HepG2 (cell line): ENCODE measurements around the gene CDK17. TPM values are rescaled to one million over a fixed set of nuclear protein-coding genes. Genes with fewer than 3 reads are reported as not detected.

Experiments used
- ATAC-seq: fragments of 200-7000 bp; cut with Tn5 transposase; 3 replicates; pipeline ENCODE4 v1.9.1; 2020; ENCODE audit warnings: mild to moderate bottlenecking, moderate library complexity
- BruUV-seq: library from RNA; stranded (reverse); fragments of 400-500 nt; replicated peaks from 2 replicates; lab custom pipeline; 2021; lab: Mats Ljungman, UMichigan
- CTCF ChIA-PET: fragments of 300-600 bp; formaldehyde crosslinking; extraction: SDS; loops from one replicate; lab custom pipeline; 2021; ENCODE audit warnings: low total read pairs, inconsistent platforms, low intra/inter-chr PET ratio; lab: Yijun Ruan, JAX
- POLR2A ChIA-PET: fragments of 350-600 bp; sonication (Branson Sonifier 250); formaldehyde crosslinking; loops from one replicate; lab custom pipeline; 2020; ENCODE audit warnings: antibody characterized with exemption, inconsistent platforms; lab: Yijun Ruan, JAX
- DNase-seq: peaks from one replicate; pipeline ENCODE4 v3.0.0-alpha.2; 2015; ENCODE audit warnings: low spot score
- FAIRE-seq: peaks from 3 replicates; lab custom pipeline; 2011; peaks lifted over from hg19 to GRCh38; lab: Jason Lieb, UNC
- H2AFZ ChIP-seq: one replicate; pipeline ENCODE4 v1.6.1; 2011; ENCODE audit warnings: low read length, inconsistent platforms
- H3K27ac ChIP-seq: fragments of 300-600 bp; 3 replicates; pipeline ENCODE4 v1.8.0; 2011; ENCODE audit warnings: mixed run types, mild to moderate bottlenecking, mixed read lengths, low read length, inconsistent platforms; ENCODE audit not compliant: insufficient read depth; ENCODE audit errors: extremely low read length
- H3K27me3 ChIP-seq, 2 experiments: fragments of 200-600 bp in 1 of 2; 2 replicates in 1 of 2; 3 replicates in 1 of 2; pipeline versions ENCODE4 v1.6.0 to v1.8.0; 2011; ENCODE audit warnings: low read length in 2 of 2, mild to moderate bottlenecking in 2 of 2, moderate library complexity in 2 of 2, inconsistent platforms in 1 of 2; ENCODE audit not compliant: insufficient read depth in 2 of 2, control insufficient read depth in 1 of 2
- H3K36me3 ChIP-seq, 2 experiments: fragments of 200-600 bp in 1 of 2; replicated peaks in 1 of 2; 2 replicates in 1 of 2; 3 replicates in 1 of 2; pipeline versions ENCODE4 v1.5.1 to v1.8.0; 2011; ENCODE audit warnings: low read length in 2 of 2, inconsistent platforms in 1 of 2; ENCODE audit not compliant: insufficient read depth in 2 of 2, control insufficient read depth in 1 of 2
- H3K4me1 ChIP-seq: 2 replicates; pipeline ENCODE4 v1.5.1; 2012; ENCODE audit warnings: low read length, inconsistent platforms; ENCODE audit not compliant: insufficient read depth
- H3K4me2 ChIP-seq: 2 replicates; pipeline ENCODE4 v1.6.0; 2011; ENCODE audit warnings: low read depth, low read length, inconsistent platforms
- H3K4me3 ChIP-seq, 3 experiments: fragments of 200-600 bp in 1 of 3; sonication (generic), shearing (Covaris generic) in 1 of 3; replicated peaks in 1 of 3; 2 replicates each; pipeline ENCODE4 v1.5.1; 2011 to 2016; ENCODE audit warnings: low read length in 3 of 3, inconsistent platforms in 2 of 3, low read depth in 2 of 3, mild to moderate bottlenecking in 2 of 3, control low read depth in 1 of 3, mixed read lengths in 1 of 3; ENCODE audit not compliant: insufficient read depth in 1 of 3
- H3K79me2 ChIP-seq: one replicate; pipeline ENCODE4 v1.6.1; 2011; ENCODE audit warnings: low read length, inconsistent platforms; ENCODE audit not compliant: insufficient read depth
- H3K9ac ChIP-seq: 2 replicates; pipeline ENCODE4 v1.6.0; 2011; ENCODE audit warnings: mild to moderate bottlenecking, low read depth, low read length, inconsistent platforms; ENCODE audit not compliant: insufficient read depth
- H3K9me3 ChIP-seq: 2 replicates; pipeline ENCODE4 v1.5.1; 2012; ENCODE audit warnings: mild to moderate bottlenecking, low read length
- H4K20me1 ChIP-seq: 2 replicates; pipeline ENCODE4 v1.6.0; 2011; ENCODE audit warnings: inconsistent platforms, mild to moderate bottlenecking, low read length, moderate library complexity; ENCODE audit not compliant: insufficient read depth
- ATF7 ChIP-seq, 2 experiments: fragments of 450-650 bp in 1 of 2; sonication (generic) in 1 of 2; formaldehyde crosslinking in 1 of 2; IDR thresholded peaks; 2 replicates each; pipeline versions ENCODE4 v1.4.0 to v1.6.1; 2016 to 2020; ENCODE audit warnings: antibody characterized with exemption in 1 of 2, mild to moderate bottlenecking in 1 of 2, missing genetic modification reagents in 1 of 2
- KAT2B ChIP-seq: fragments of 150-350 bp; IDR thresholded peaks from 2 replicates; pipeline ENCODE4 v1.6.1; 2014; ENCODE audit warnings: low read depth, low read length, borderline replicate concordance
- KDM5A ChIP-seq: fragments of 200-600 bp; sonication (generic); IDR thresholded peaks from 2 replicates; pipeline ENCODE4 v1.7.0; 2018; ENCODE audit warnings: antibody characterized with exemption, mild to moderate bottlenecking, low read length, borderline replicate concordance
- PHF21A ChIP-seq: sonication (generic); formaldehyde crosslinking; IDR thresholded peaks from 2 replicates; pipeline ENCODE4 v1.5.0; 2020; ENCODE audit warnings: mild to moderate bottlenecking, missing genetic modification reagents
- SNRNP70 ChIP-seq: fragments of 200-400 bp; formaldehyde crosslinking; IDR thresholded peaks from 2 replicates; pipeline ENCODE4 v1.6.1; 2017; ENCODE audit warnings: mild to moderate bottlenecking, low read depth, low read length, moderate library complexity
- SP2 ChIP-seq: sonication (generic); formaldehyde crosslinking; IDR thresholded peaks from 2 replicates; pipeline ENCODE4 v1.5.1; 2020; ENCODE audit warnings: mild to moderate bottlenecking, missing genetic modification reagents
- ZNF264 ChIP-seq: sonication (generic); formaldehyde crosslinking; IDR thresholded peaks from 2 replicates; pipeline ENCODE4 v1.4.0; 2020; ENCODE audit warnings: missing genetic modification reagents
- ZNF33A ChIP-seq: sonication (generic); formaldehyde crosslinking; IDR thresholded peaks from 2 replicates; pipeline ENCODE4 v1.5.1; 2020; ENCODE audit warnings: missing genetic modification reagents, mild to moderate bottlenecking, moderate library complexity, borderline replicate concordance
- ZNF564 ChIP-seq: sonication (generic); formaldehyde crosslinking; IDR thresholded peaks from 2 replicates; pipeline ENCODE4 v1.8.1; 2023; ENCODE audit warnings: mild to moderate bottlenecking, missing genetic modification reagents
- ZNF746 ChIP-seq: sonication (generic); formaldehyde crosslinking; IDR thresholded peaks from 2 replicates; pipeline ENCODE4 v1.8.0; 2022; ENCODE audit warnings: mild to moderate bottlenecking, missing genetic modification reagents
- ZNF766 ChIP-seq: sonication (generic); formaldehyde crosslinking; IDR thresholded peaks from 2 replicates; pipeline ENCODE4 v1.5.0; 2020; ENCODE audit warnings: missing genetic modification reagents, borderline replicate concordance
- ZNF781 ChIP-seq: sonication (generic); formaldehyde crosslinking; IDR thresholded peaks from 2 replicates; pipeline ENCODE4 v1.5.1; 2020; ENCODE audit warnings: borderline replicate concordance, mild to moderate bottlenecking, missing genetic modification reagents; ENCODE audit errors: not compliant biosample characterization
- WGBS: methylation state at CpG from one replicate; pipeline ENCODE4 v1.1.6; 2017; ENCODE audit warnings: low lambda C conversion rate; 5-methylcytosine and 5-hydroxymethylcytosine counted together
- in situ Hi-C: cut with HindIII; loops from 2 replicates; pipeline ENCODE4 v1.10.0; 2017; ENCODE audit warnings: low pct_unique_long_range_greater_than_20kb; ENCODE audit not compliant: extremely low pct_ligation_motif_present
- intact Hi-C: fragments of 100-400 bp; cut with micrococcal nuclease; formaldehyde crosslinking; loops from one replicate; pipeline ENCODE4 v1.10.0; 2022; ENCODE audit not compliant: unreplicated experiment
- polyA plus RNA-seq, 8 experiments: library from polyadenylated mRNA; depleted of rRNA in 3 of 8; stranded (reverse) in 7 of 8; unstranded in 1 of 8; fragments of >200 nt; fragmentation: Illumina TruSeq in 4 of 8; extraction: Trizol in 4 of 8; gene quantifications; 2 replicates each; pipeline versions ENCODE4 v1.2.1 to v1.2.3, GENCODE V29; 2011 to 2016; ENCODE audit warnings: low read depth in 4 of 8, missing spikeins in 1 of 8, mixed read lengths in 1 of 8; ENCODE audit not compliant: insufficient read depth in 1 of 8
- total RNA-seq, 5 experiments: library from RNA; depleted of rRNA; stranded (reverse); fragments of >200 nt; fragmentation: Illumina TruSeq; extraction: Trizol; gene quantifications; 2 replicates each; pipeline ENCODE4 v1.2.3, GENCODE V29; 2016; ENCODE audit warnings: low read depth in 1 of 5
- TF ChIP-seq, protein P1 (sequence below): IDR thresholded peaks from 2 replicates; pipeline ENCODE4 v1.6.1; 2016; ENCODE audit warnings: low read depth, control low read depth
- TF ChIP-seq, protein P2 (sequence below), 2 experiments: fragments of 450-650 bp in 1 of 2; sonication (generic) in 1 of 2; formaldehyde crosslinking; IDR thresholded peaks; 2 replicates each; pipeline versions ENCODE4 v1.5.0 to v1.8.0; 2020 to 2022; ENCODE audit warnings: mild to moderate bottlenecking in 1 of 2, missing genetic modification reagents in 1 of 2

The CDK17 gene
- total and polyA plus RNA-seq, 2 of the 13 experiments (the other 11 are each of a cell fraction or from before 2014, with no cell fraction given): 9.9 to 22.3 TPM

DNA sequence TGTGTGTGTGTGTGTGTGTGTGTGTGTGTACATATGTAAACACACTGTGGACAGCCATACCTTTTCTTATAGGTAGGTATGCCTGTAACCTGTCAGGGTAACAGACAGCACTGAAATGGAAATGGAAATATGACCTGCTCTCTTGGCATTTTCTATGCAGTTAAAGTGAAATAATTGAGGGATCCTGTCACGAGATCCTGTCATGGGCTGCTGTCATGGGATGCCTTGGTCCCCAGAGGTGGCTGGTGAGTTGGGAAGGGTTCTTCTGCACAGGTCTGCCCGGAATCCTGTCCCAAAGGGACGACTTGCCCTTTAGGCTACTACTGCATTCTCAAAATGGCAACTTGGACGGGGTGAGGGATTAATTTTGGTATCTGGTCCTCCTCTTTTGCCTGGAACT is 158.8 kb downstream of the CDK17 start:
- no peak for DNase-seq
- no peaks in the 10 kb centered on the region for H3K36me3 ChIP-seq
- CTCF ChIA-PET: no interaction called here

DNA sequence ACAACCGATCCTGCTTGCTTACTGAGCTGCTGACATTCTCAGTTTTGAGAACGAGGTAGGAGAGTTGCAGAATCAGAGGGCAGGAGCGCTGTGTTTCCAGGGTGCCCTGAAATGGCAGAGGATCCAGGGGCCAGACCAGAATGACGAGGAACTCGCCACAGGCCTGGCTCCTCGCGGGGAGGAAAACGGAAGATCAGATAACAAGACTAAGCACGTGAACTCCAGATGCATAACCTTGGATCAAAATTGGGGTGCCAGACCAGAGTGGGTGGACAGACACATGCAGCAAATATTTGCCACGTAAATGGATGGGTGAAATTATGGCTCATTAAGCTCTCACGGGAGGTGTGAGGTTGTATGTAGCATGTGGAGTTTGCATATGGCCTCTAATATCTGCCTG is 159.6 kb downstream of the CDK17 start:
- H3K4me3 ChIP-seq: no peak overlapping the region
- no peaks in the 10 kb centered on the region for H3K79me2 ChIP-seq
- DNase-seq: no peak
- H3K4me1 ChIP-seq: peaks cover 13% of the 10 kb centered on the region
- BruUV-seq: no TSS peak
- intact Hi-C loops (no loop called here), in situ Hi-C loops (no loop called here)
- ChIA-PET CTCF (no interaction called here), POLR2A (no interaction called here)
- no peak overlapping the region for H3K9ac ChIP-seq
- no peaks in the 10 kb centered on the region for H4K20me1 ChIP-seq
- no peaks in the 10 kb centered on the region for H3K36me3 ChIP-seq
- no peak overlapping the region for H3K4me2 ChIP-seq
- no peak overlapping the region for H3K27ac ChIP-seq
- H3K27me3 ChIP-seq: no peaks in the 10 kb centered on the region
- no peaks in the 10 kb centered on the region for H3K9me3 ChIP-seq
- FAIRE-seq: no peak
- no peak for ATAC-seq
- no peak overlapping the region for H2AFZ ChIP-seq
- 93% methylated on average over 11 of the region's 11 CpGs for WGBS
- TF ChIP-seq ATF7 (IDR thresholded peaks at IDR 0.05) (no peak), ATF7 (CRISPR knock-in tag; IDR thresholded peaks at IDR 0.05) (no peak), ZNF564 (CRISPR knock-in tag) (no peak), KAT2B (no peak), PHF21A (CRISPR knock-in tag) (no peak), ZNF33A (CRISPR knock-in tag) (no peak), SNRNP70 (no peak), ZNF746 (CRISPR knock-in tag) (no peak), SP2 (CRISPR knock-in tag) (no peak)
- TF ChIP-seq, protein P1, sequence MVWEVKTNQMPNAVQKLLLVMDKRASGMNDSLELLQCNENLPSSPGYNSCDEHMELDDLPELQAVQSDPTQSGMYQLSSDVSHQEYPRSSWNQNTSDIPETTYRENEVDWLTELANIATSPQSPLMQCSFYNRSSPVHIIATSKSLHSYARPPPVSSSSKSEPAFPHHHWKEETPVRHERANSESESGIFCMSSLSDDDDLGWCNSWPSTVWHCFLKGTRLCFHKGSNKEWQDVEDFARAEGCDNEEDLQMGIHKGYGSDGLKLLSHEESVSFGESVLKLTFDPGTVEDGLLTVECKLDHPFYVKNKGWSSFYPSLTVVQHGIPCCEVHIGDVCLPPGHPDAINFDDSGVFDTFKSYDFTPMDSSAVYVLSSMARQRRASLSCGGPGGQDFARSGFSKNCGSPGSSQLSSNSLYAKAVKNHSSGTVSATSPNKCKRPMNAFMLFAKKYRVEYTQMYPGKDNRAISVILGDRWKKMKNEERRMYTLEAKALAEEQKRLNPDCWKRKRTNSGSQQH (CRISPR knock-in tag): no peak

More for the DNA sequence above, 158.8 kb downstream of the CDK17 start:
- BruUV-seq: no TSS peak
- POLR2A ChIA-PET: no interaction called here
- H3K9me3 ChIP-seq: no peaks in the 10 kb centered on the region
- intact Hi-C loops (no loop called here), in situ Hi-C loops (no loop called here)
- H3K4me1 ChIP-seq: peaks cover 8% of the 10 kb centered on the region
- no peak overlapping the region for H2AFZ ChIP-seq
- no peaks in the 10 kb centered on the region for H3K79me2 ChIP-seq
- H3K4me3 ChIP-seq: no peak overlapping the region
- no peak for FAIRE-seq
- WGBS: 83% methylated on average over 4 of the region's 4 CpGs
- H3K9ac ChIP-seq: no peak overlapping the region
- no peaks in the 10 kb centered on the region for H4K20me1 ChIP-seq
- TF ChIP-seq KDM5A (no peak), ZNF766 (CRISPR knock-in tag) (no peak), ZNF264 (CRISPR knock-in tag) (no peak), ZNF781 (CRISPR knock-in tag) (no peak)
- TF ChIP-seq, protein P2, sequence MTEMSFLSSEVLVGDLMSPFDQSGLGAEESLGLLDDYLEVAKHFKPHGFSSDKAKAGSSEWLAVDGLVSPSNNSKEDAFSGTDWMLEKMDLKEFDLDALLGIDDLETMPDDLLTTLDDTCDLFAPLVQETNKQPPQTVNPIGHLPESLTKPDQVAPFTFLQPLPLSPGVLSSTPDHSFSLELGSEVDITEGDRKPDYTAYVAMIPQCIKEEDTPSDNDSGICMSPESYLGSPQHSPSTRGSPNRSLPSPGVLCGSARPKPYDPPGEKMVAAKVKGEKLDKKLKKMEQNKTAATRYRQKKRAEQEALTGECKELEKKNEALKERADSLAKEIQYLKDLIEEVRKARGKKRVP (CRISPR knock-in tag; IDR thresholded peaks at IDR 0.05): no peak
- ATAC-seq: no peak
- H3K27me3 ChIP-seq: no peaks in the 10 kb centered on the region
- no peak overlapping the region for H3K4me2 ChIP-seq
- no peak overlapping the region for H3K27ac ChIP-seq
